K562 (cell line): ENCODE data around the gene CCR2. TPM values are rescaled to one million over a fixed set of nuclear protein-coding genes. Genes with fewer than 3 reads are reported as not detected.

Experiments
- JUN ChIP-seq, 2 experiments: sonication (generic) in 1 of 2; formaldehyde crosslinking in 1 of 2; IDR thresholded peaks; 2 replicates each; pipeline versions ENCODE4 v1.6.1 to v1.8.0; 2012 to 2022; ENCODE audit warnings: borderline replicate concordance in 2 of 2, mild to moderate bottlenecking in 2 of 2, improper control_type of control experiment in 1 of 2, low read depth in 1 of 2, low read length in 1 of 2, missing genetic modification reagents in 1 of 2
- KDM4B ChIP-seq, 2 experiments: fragments of 450-650 bp in 1 of 2; sonication (generic) in 1 of 2; IDR thresholded peaks; 2 replicates each; pipeline ENCODE4 v1.6.1; 2016 to 2017; ENCODE audit warnings: borderline replicate concordance in 2 of 2, antibody characterized with exemption in 1 of 2, low read depth in 1 of 2, mild to moderate bottlenecking in 1 of 2
- KLF6 ChIP-seq: fragments of 250-450 bp; sonication (Bioruptor Pico); IDR thresholded peaks from 2 replicates; pipeline ENCODE4 v1.4.0; 2020; ENCODE audit warnings: mild to moderate bottlenecking, moderate library complexity, borderline replicate concordance
- MAFF ChIP-seq: IDR thresholded peaks from 2 replicates; pipeline ENCODE4 v1.6.1; 2012; ENCODE audit warnings: low read length, improper control_type of control experiment
- MBD2 ChIP-seq: sonication (generic); IDR thresholded peaks from 2 replicates; pipeline ENCODE4 v1.6.1; 2016; ENCODE audit warnings: low read depth, borderline replicate concordance
- NCOA6 ChIP-seq: fragments of 450-650 bp; IDR thresholded peaks from 2 replicates; pipeline ENCODE4 v1.6.1; 2017; ENCODE audit warnings: mild to moderate bottlenecking
- PTBP1 ChIP-seq: fragments of 200-400 bp; formaldehyde crosslinking; IDR thresholded peaks from 2 replicates; pipeline ENCODE4 v1.6.1; 2017; ENCODE audit warnings: low read depth, low read length
- RBM15 ChIP-seq: fragments of 200-400 bp; formaldehyde crosslinking; IDR thresholded peaks from 2 replicates; pipeline ENCODE4 v1.6.1; 2018; ENCODE audit warnings: mild to moderate bottlenecking, low read length, moderate library complexity; ENCODE audit not compliant: insufficient read depth
- SMAD1 ChIP-seq: fragments of 150-350 bp; IDR thresholded peaks from 2 replicates; pipeline ENCODE4 v1.6.1; 2014; ENCODE audit warnings: low read length, low read depth; ENCODE audit not compliant: partially characterized antibody
- U2AF1 ChIP-seq: fragments of 200-400 bp; formaldehyde crosslinking; optimal IDR thresholded peaks from 2 replicates; pipeline ENCODE3; 2017; ENCODE audit warnings: mild to moderate bottlenecking, low read depth, low read length, moderate library complexity
- ZNF444 ChIP-seq: fragments of 250-450 bp; sonication (Bioruptor Pico); IDR thresholded peaks from 2 replicates; pipeline ENCODE4 v1.4.0; 2020; ENCODE audit warnings: mild to moderate bottlenecking, moderate library complexity
- ZNF589 ChIP-seq: fragments of 200-800 bp; sonication (Bioruptor generic); IDR thresholded peaks from 2 replicates; pipeline ENCODE4 v1.6.1; 2016; ENCODE audit warnings: low read depth, missing genetic modification characterization, missing compliant biosample characterization
- polyA plus RNA-seq, 8 experiments: library from polyadenylated mRNA; depleted of rRNA in 4 of 8; stranded (reverse) in 5 of 8; unstranded in 3 of 8; fragments of >200 nt; fragmentation: Nextera tagmentation in 2 of 8; fragmentation: Illumina TruSeq in 1 of 8; extraction: Ambion mirVana in 2 of 8; extraction: Trizol in 1 of 8; gene quantifications; 2 replicates each; pipeline versions ENCODE4 v1.2.1 to v1.2.3, GENCODE V29; 2011 to 2014; ENCODE audit warnings: inconsistent platforms in 1 of 8, missing spikeins in 1 of 8
- total RNA-seq, 7 experiments: library from RNA; depleted of rRNA in 6 of 7; stranded (reverse); fragments of >200 nt in 6 of 7; fragmentation: Illumina TruSeq in 2 of 7; extraction: Trizol in 2 of 7; gene quantifications; 2 replicates each; pipeline versions ENCODE4 v1.2.1 to v1.2.3, GENCODE V29; 2011 to 2021; ENCODE audit warnings: low replicate concordance in 1 of 7
- TF ChIP-seq, protein P1 (sequence below): fragments of 450-650 bp; IDR thresholded peaks from 2 replicates; pipeline ENCODE4 v1.6.1; 2014; ENCODE audit warnings: low read depth, mild to moderate bottlenecking, moderate library complexity, borderline replicate concordance
- TF ChIP-seq, protein P2 (sequence below): IDR thresholded peaks from 3 replicates; pipeline ENCODE4 v1.6.1; 2011; ENCODE audit warnings: borderline replicate concordance, mild to moderate bottlenecking; ENCODE audit not compliant: insufficient read length, insufficient read depth
- TF ChIP-seq, protein P3 (sequence below): fragments of 250-450 bp; sonication (Bioruptor Pico); IDR thresholded peaks from 2 replicates; pipeline ENCODE4 v1.8.0; 2021; ENCODE audit warnings: moderate library complexity, mild to moderate bottlenecking, inconsistent platforms
- TF ChIP-seq, protein P4 (sequence below): fragments of 250-450 bp; sonication (Bioruptor Pico); IDR thresholded peaks from 2 replicates; pipeline ENCODE4 v1.5.0; 2021; ENCODE audit warnings: mild to moderate bottlenecking, borderline replicate concordance
- TF ChIP-seq, protein P5 (sequence below): fragments of 250-450 bp; sonication (Bioruptor Pico); IDR thresholded peaks from 2 replicates; pipeline ENCODE4 v1.5.0; 2021
- TF ChIP-seq, protein P6 (sequence below): sonication (generic); formaldehyde crosslinking; IDR thresholded peaks from 2 replicates; pipeline ENCODE4 v1.8.1; 2023; ENCODE audit warnings: mild to moderate bottlenecking, missing genetic modification reagents

Gene CCR2
- total and polyA plus RNA-seq, 9 of the 15 experiments (the other 6 are each of a cell fraction or from before 2014, with no cell fraction given) = not detected

DNA sequence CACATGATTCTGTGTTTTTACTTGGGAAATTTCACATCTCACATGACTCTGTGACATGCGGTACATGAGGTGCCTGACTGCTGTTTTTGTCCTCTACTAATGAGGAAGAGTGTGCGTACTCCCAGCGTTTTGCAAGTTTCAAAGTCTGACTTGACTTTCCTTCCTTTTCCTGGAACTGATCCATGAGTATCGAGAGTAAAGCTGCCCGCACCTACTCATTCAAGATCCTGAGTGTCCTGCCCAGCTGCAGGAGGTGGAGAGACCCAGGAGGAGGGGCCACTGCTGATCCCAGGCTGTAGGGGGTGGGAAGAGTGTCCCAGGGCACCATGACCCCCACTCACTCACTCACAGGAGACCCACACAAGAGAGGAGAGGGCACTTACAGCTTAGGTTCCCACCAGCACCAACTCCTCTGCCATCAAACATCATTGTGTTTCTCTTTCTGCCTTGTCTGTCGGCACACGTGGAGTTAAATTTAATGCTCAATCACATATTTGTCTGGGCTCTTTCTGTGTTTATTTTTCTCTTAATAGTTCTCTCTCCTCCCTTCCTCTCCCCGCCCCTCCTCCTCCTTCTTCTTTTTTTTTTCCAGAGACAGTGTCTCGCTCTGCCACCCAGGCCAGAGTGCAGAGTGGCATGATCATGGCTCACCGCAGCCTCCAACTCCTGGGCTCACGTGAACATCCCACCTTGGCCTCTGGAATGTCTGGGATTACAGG, 51.5 kb downstream of the CCR2 start (continued):
- TF ChIP-seq, protein P1, sequence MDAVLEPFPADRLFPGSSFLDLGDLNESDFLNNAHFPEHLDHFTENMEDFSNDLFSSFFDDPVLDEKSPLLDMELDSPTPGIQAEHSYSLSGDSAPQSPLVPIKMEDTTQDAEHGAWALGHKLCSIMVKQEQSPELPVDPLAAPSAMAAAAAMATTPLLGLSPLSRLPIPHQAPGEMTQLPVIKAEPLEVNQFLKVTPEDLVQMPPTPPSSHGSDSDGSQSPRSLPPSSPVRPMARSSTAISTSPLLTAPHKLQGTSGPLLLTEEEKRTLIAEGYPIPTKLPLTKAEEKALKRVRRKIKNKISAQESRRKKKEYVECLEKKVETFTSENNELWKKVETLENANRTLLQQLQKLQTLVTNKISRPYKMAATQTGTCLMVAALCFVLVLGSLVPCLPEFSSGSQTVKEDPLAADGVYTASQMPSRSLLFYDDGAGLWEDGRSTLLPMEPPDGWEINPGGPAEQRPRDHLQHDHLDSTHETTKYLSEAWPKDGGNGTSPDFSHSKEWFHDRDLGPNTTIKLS = no peak
- TF ChIP-seq U2AF1 = no peak
- TF ChIP-seq NCOA6 = no peak
- no peak for TF ChIP-seq PTBP1
- TF ChIP-seq, protein P2, sequence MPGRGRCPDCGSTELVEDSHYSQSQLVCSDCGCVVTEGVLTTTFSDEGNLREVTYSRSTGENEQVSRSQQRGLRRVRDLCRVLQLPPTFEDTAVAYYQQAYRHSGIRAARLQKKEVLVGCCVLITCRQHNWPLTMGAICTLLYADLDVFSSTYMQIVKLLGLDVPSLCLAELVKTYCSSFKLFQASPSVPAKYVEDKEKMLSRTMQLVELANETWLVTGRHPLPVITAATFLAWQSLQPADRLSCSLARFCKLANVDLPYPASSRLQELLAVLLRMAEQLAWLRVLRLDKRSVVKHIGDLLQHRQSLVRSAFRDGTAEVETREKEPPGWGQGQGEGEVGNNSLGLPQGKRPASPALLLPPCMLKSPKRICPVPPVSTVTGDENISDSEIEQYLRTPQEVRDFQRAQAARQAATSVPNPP = no peak
- no peak for TF ChIP-seq KDM4B (IDR thresholded peaks at IDR 0.05; ENCODE audit: borderline replicate concordance in 2 of 2, low read depth in 1 of 2)
- no peak for TF ChIP-seq KLF6
- no peak for TF ChIP-seq MBD2
- no peak for TF ChIP-seq MAFF
- TF ChIP-seq, protein P3, sequence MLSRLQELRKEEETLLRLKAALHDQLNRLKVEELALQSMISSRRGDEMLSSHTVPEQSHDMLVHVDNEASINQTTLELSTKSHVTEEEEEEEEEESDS (CRISPR knock-in tag) = no peak
- TF ChIP-seq, protein P4, sequence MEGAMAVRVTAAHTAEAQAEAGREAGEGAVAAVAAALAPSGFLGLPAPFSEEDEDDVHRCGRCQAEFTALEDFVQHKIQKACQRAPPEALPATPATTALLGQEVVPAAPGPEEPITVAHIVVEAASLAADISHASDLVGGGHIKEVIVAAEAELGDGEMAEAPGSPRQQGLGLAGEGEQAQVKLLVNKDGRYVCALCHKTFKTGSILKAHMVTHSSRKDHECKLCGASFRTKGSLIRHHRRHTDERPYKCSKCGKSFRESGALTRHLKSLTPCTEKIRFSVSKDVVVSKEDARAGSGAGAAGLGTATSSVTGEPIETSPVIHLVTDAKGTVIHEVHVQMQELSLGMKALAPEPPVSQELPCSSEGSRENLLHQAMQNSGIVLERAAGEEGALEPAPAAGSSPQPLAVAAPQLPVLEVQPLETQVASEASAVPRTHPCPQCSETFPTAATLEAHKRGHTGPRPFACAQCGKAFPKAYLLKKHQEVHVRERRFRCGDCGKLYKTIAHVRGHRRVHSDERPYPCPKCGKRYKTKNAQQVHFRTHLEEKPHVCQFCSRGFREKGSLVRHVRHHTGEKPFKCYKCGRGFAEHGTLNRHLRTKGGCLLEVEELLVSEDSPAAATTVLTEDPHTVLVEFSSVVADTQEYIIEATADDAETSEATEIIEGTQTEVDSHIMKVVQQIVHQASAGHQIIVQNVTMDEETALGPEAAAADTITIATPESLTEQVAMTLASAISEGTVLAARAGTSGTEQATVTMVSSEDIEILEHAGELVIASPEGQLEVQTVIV (CRISPR knock-in tag) = no peak
- TF ChIP-seq, protein P5, sequence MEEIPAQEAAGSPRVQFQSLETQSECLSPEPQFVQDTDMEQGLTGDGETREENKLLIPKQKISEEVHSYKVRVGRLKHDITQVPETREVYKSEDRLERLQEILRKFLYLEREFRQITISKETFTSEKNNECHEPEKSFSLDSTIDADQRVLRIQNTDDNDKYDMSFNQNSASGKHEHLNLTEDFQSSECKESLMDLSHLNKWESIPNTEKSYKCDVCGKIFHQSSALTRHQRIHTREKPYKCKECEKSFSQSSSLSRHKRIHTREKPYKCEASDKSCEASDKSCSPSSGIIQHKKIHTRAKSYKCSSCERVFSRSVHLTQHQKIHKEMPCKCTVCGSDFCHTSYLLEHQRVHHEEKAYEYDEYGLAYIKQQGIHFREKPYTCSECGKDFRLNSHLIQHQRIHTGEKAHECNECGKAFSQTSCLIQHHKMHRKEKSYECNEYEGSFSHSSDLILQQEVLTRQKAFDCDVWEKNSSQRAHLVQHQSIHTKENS = no peak
- TF ChIP-seq, protein P6, sequence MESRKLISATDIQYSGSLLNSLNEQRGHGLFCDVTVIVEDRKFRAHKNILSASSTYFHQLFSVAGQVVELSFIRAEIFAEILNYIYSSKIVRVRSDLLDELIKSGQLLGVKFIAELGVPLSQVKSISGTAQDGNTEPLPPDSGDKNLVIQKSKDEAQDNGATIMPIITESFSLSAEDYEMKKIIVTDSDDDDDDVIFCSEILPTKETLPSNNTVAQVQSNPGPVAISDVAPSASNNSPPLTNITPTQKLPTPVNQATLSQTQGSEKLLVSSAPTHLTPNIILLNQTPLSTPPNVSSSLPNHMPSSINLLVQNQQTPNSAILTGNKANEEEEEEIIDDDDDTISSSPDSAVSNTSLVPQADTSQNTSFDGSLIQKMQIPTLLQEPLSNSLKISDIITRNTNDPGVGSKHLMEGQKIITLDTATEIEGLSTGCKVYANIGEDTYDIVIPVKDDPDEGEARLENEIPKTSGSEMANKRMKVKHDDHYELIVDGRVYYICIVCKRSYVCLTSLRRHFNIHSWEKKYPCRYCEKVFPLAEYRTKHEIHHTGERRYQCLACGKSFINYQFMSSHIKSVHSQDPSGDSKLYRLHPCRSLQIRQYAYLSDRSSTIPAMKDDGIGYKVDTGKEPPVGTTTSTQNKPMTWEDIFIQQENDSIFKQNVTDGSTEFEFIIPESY (CRISPR knock-in tag) = no peak
- no peak for TF ChIP-seq ZNF589 (CRISPR knock-in tag)
- TF ChIP-seq JUN (IDR thresholded peaks at IDR 0.05; ENCODE audit: borderline replicate concordance, low read depth, low read length) = no peak
- no peak for TF ChIP-seq JUN (CRISPR knock-in tag; IDR thresholded peaks at IDR 0.05; ENCODE audit: borderline replicate concordance)
- TF ChIP-seq SMAD1 = no peak
- TF ChIP-seq RBM15 = no peak
- TF ChIP-seq ZNF444 (CRISPR knock-in tag) = no peak
